ENCODE measurements around the gene FAM149A. TPM values are rescaled to one million over a fixed set of nuclear protein-coding genes. Genes with fewer than 3 reads are reported as not detected.

Gene FAM149A
- total and polyA plus RNA-seq, 12 donors: 1.3 to 6.8 (median 3.3) TPM

DNA sequence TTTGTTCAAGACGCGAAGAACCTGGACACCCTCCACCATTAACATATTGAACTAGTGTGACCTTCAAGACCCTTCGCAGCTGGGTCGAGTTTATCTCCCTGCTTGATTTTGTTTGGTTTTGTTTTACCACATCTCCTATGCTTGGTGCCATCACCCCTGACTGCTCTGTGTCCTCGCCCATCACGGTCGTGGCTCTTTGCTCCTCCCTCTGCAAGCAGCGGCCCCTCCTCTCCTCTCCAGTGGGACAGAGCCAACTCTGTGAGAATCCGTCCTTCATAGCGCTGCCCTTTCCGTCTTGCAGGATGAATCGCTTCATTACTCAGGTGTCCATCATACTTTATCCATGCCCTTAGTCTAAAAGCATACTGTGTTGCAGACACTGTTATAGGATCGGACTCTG lies 9.1 kb upstream of the FAM149A start:
- peak in 6 of 7 donors; percentile 26 to 58 (median 50) for DNase-seq
- H3K27ac ChIP-seq: no peak overlapping the region
- intact Hi-C loops (cut with DNase I): no loop called here
- WGBS, 4 donors: 35 to 50% (median 43%) methylated on average over 13 of the region's 13 CpGs
- no peaks in the 10 kb centered on the region for H3K27me3 ChIP-seq
- no peak overlapping the region for H3K4me3 ChIP-seq
- no peak for TF ChIP-seq POLR2A (IDR thresholded peaks at IDR 0.05)
- TF ChIP-seq, protein P1, sequence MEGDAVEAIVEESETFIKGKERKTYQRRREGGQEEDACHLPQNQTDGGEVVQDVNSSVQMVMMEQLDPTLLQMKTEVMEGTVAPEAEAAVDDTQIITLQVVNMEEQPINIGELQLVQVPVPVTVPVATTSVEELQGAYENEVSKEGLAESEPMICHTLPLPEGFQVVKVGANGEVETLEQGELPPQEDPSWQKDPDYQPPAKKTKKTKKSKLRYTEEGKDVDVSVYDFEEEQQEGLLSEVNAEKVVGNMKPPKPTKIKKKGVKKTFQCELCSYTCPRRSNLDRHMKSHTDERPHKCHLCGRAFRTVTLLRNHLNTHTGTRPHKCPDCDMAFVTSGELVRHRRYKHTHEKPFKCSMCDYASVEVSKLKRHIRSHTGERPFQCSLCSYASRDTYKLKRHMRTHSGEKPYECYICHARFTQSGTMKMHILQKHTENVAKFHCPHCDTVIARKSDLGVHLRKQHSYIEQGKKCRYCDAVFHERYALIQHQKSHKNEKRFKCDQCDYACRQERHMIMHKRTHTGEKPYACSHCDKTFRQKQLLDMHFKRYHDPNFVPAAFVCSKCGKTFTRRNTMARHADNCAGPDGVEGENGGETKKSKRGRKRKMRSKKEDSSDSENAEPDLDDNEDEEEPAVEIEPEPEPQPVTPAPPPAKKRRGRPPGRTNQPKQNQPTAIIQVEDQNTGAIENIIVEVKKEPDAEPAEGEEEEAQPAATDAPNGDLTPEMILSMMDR (IDR thresholded peaks at IDR 0.05): no peak
- H3K9me3 ChIP-seq (replicated peaks in 1 of 3): no peaks in the 10 kb centered on the region
- no peaks in the 10 kb centered on the region for H3K4me1 ChIP-seq (replicated peaks in 1 of 2)
- H3K36me3 ChIP-seq (replicated peaks in 1 of 2): no peaks in the 10 kb centered on the region

DNA sequence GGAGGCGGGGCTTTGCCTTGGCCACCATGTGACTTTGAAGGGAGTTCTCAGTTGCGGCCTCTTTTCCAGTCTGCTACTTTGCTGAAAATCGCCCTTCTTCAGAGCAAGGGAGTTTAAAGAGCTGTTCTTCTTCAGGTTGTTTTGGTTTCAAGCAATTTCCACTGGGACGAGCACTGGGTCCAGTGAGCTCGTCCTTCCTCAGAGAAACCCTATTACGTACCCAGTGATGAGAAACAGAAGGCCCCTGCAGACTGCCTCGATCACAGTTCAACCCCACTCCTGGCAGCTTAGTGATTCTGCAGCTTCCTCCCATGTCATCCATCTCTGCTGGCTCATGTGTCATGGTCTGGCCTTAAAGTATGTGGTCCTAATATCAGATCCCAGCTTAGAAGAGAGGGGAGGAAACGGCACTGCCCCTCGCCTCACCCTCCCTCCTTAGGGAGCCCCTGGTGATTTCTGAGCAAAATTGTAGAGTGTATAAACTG lies 7.8 kb upstream of the FAM149A start:
- intact Hi-C loops (cut with DNase I): no loop called here
- 81 to 88% (median 85%) methylated on average over 9 of the region's 9 CpGs for WGBS, 4 donors
- TF ChIP-seq, protein P1 (IDR thresholded peaks at IDR 0.05): no peak
- TF ChIP-seq POLR2A (IDR thresholded peaks at IDR 0.05): no peak
- no peak for DNase-seq
- no peaks in the 10 kb centered on the region for H3K4me1 ChIP-seq (replicated peaks in 1 of 2)
- H3K36me3 ChIP-seq (replicated peaks in 1 of 2): no peaks in the 10 kb centered on the region
- H3K4me3 ChIP-seq: no peak overlapping the region
- H3K27ac ChIP-seq: no peak overlapping the region
- no peaks in the 10 kb centered on the region for H3K9me3 ChIP-seq (replicated peaks in 1 of 3)
- H3K27me3 ChIP-seq: no peaks in the 10 kb centered on the region

DNA sequence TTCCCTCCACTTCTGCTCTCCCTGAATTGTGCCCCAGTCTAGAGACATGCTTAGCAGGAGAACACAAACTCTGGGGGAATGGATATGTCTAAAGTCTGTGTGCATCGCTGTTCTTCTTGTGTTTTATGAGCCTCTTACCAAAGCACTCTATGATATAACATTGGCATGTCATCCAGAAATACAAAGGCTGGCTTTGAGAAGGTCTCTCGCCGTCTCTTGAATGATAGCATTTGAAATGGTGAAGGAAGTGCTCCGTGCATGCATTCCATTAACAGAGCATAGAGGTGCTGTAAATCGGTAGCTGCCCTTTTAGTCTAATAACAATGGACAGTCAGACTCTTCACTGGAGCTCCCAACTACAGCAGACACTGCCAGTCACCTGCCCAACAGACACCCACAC lies 7.1 kb upstream of the FAM149A start:
- no peak for DNase-seq
- WGBS, 4 donors: 78 to 88% (median 86%) methylated on average over 5 of the region's 5 CpGs

DNA sequence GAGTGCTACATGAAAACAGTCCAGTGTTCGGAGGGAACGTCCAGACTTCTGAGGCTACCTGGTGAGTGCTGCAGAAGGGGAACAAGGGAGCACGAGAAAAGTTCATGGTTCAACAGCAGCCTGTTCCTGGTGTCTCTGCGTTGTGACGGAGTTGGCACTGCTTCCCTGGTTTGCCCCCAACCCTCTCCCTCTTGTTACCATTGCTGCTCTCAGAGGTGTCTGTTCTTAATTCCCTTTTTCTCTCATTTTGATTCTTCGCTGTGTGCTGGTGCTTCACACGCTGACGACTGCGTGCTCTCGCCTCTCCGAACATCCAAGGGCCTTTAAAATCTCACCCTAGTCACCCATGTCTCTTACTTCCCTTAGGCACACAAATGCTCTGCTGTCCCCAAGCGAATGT lies 1.6 kb upstream of the FAM149A start:
- no peak for DNase-seq
- Histone ChIP-seq H3K36me3 (replicated peaks in 1 of 2) (no peaks in the 10 kb centered on the region), H3K4me3 (no peak overlapping the region), H3K4me1 (replicated peaks in 1 of 2) (peaks cover 9 to 14% of the 10 kb centered on the region in 2 donors), H3K27ac (no peak overlapping the region), H3K27me3 (no peaks in the 10 kb centered on the region), H3K9me3 (replicated peaks in 1 of 3) (no peaks in the 10 kb centered on the region)
- TF ChIP-seq, protein P1 (IDR thresholded peaks at IDR 0.05): no peak
- TF ChIP-seq POLR2A (IDR thresholded peaks at IDR 0.05): no peak
- WGBS, 4 donors: 90 to 94% (median 93%) methylated on average over 12 of the region's 12 CpGs
- intact Hi-C loops (cut with DNase I): no loop called here

More for the DNA sequence above, 7.1 kb upstream of the FAM149A start:
- Histone ChIP-seq H3K4me1 (replicated peaks in 1 of 2) (no peaks in the 10 kb centered on the region), H3K9me3 (replicated peaks in 1 of 3) (no peaks in the 10 kb centered on the region), H3K27me3 (no peaks in the 10 kb centered on the region), H3K4me3 (no peak overlapping the region), H3K27ac (no peak overlapping the region), H3K36me3 (replicated peaks in 1 of 2) (no peaks in the 10 kb centered on the region)
- no peak for TF ChIP-seq POLR2A (IDR thresholded peaks at IDR 0.05)
- TF ChIP-seq, protein P1 (IDR thresholded peaks at IDR 0.05): no peak
- intact Hi-C loops (cut with DNase I): no loop called here

Data from adrenal gland (tissue), 12 donors.